Measurements from ENCODE around the gene LY9. TPM values are rescaled to one million over a fixed set of nuclear protein-coding genes. Genes with fewer than 3 reads are reported as not detected.
A peak's percentile ranks its signal among the peaks of the same experiment; 100 is the strongest.

Gene LY9
- total RNA-seq, 1 donor from 2014 or later = not detected

DNA sequence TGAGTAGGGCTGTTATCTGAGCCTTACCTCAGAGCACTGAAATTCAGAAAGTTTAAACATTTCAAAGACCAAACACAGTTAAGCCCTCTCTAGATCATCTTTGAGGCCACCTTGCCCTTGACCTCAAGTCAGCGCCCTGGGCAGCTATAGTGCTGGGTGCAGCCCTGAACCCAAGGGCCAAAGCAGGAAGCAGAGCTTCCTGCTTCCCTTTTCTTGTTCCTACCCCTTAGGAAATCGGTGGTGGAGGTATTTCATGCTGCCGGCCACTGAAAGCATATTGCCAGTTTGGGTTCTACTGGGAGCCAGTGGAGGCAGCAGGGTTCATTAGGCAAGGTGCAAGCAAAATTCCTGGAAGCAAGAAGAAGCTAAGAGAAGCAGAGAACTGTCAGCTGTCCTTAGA is 40.6 kb downstream of the LY9 start:
- Histone ChIP-seq H2AFZ (replicated peaks) (no peak overlapping the region), H3F3A (ENCODE audit: low read depth) (peaks cover 4% of the 10 kb centered on the region), H4K20me1 (ENCODE audit: low read depth) (no peaks in the 10 kb centered on the region), H3K27me3 (no peaks in the 10 kb centered on the region), H3K4me3 (no peak overlapping the region), H3K9me3 (ENCODE audit: low read depth) (no peaks in the 10 kb centered on the region), H3K9ac (no peak overlapping the region), H3K4me1 (peaks cover 19% of the 10 kb centered on the region), H3K4me2 (no peak overlapping the region), H3K79me2 (ENCODE audit: low read depth) (no peaks in the 10 kb centered on the region), H3K27ac (no peak overlapping the region), H3K36me3 (no peaks in the 10 kb centered on the region)
- no peaks in the 10 kb centered on the region for H3K9me3 Mint-ChIP-seq
- no peak for DNase-seq (ENCODE audit: low spot score)
- H3K27me3 Mint-ChIP-seq (ENCODE audit: insufficient read depth, low read depth) = peaks cover 2% of the 10 kb centered on the region
- no peak overlapping the region for H3K4me3 Mint-ChIP-seq
- H3K4me1 Mint-ChIP-seq = peaks cover 18% of the 10 kb centered on the region
- peak overlapping the region; percentile 5 for H3K27ac Mint-ChIP-seq
- no peaks in the 10 kb centered on the region for H3K36me3 Mint-ChIP-seq
- TF ChIP-seq EZH2phosphoT487 (IDR thresholded peaks at IDR 0.05) = no peak
- TF ChIP-seq, protein P1, sequence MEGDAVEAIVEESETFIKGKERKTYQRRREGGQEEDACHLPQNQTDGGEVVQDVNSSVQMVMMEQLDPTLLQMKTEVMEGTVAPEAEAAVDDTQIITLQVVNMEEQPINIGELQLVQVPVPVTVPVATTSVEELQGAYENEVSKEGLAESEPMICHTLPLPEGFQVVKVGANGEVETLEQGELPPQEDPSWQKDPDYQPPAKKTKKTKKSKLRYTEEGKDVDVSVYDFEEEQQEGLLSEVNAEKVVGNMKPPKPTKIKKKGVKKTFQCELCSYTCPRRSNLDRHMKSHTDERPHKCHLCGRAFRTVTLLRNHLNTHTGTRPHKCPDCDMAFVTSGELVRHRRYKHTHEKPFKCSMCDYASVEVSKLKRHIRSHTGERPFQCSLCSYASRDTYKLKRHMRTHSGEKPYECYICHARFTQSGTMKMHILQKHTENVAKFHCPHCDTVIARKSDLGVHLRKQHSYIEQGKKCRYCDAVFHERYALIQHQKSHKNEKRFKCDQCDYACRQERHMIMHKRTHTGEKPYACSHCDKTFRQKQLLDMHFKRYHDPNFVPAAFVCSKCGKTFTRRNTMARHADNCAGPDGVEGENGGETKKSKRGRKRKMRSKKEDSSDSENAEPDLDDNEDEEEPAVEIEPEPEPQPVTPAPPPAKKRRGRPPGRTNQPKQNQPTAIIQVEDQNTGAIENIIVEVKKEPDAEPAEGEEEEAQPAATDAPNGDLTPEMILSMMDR (IDR thresholded peaks at IDR 0.05) = no peak
- TF ChIP-seq EZH2 (IDR thresholded peaks at IDR 0.05) = no peak

DNA sequence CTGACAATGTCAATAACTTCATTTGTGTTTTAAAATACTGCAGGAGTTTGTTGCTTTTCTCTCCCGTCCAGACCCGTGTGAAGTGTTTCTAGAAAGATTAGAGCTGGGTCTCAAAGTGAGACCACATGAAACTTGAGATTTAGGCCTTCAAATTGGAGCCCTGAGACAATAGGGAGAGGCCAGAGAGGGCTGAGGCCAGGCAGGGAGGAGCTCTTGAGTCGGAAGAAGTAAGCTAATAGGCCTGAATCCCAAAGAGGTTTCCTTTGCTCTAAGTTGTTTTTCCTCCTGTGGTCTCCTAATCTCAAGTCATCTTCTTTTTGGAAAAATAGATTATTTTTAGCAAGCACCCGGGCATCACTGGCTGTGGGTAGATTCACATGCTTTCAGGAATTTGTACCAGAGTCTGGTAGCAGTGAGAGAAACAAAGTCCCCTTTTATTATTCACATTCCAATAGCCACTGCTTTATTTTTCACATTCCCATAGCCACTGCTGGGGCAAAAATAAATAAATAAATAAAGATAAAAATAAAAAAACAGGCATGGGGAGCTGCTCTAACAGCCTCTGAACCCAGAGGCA is 41.1 kb downstream of the LY9 start:
- H3K27me3 Mint-ChIP-seq (ENCODE audit: insufficient read depth, low read depth) = peaks cover 2% of the 10 kb centered on the region
- peak overlapping the region; percentile 5 for H3K27ac Mint-ChIP-seq
- Histone ChIP-seq H3K27ac (no peak overlapping the region), H3K4me2 (no peak overlapping the region), H3K79me2 (ENCODE audit: low read depth) (no peaks in the 10 kb centered on the region), H4K20me1 (ENCODE audit: low read depth) (no peaks in the 10 kb centered on the region), H3K4me1 (peaks cover 19% of the 10 kb centered on the region), H3K27me3 (no peaks in the 10 kb centered on the region), H3K9ac (no peak overlapping the region), H3K4me3 (no peak overlapping the region), H2AFZ (replicated peaks) (no peak overlapping the region), H3K36me3 (no peaks in the 10 kb centered on the region), H3K9me3 (ENCODE audit: low read depth) (no peaks in the 10 kb centered on the region), H3F3A (ENCODE audit: low read depth) (peaks cover 4% of the 10 kb centered on the region)
- TF ChIP-seq EZH2phosphoT487 (IDR thresholded peaks at IDR 0.05) = no peak
- no peak for TF ChIP-seq EZH2 (IDR thresholded peaks at IDR 0.05)
- TF ChIP-seq, protein P1 (IDR thresholded peaks at IDR 0.05) = no peak
- no peak overlapping the region for H3K4me3 Mint-ChIP-seq
- H3K4me1 Mint-ChIP-seq = peaks cover 18% of the 10 kb centered on the region
- peak; percentile 12 for DNase-seq (ENCODE audit: low spot score)
- no peaks in the 10 kb centered on the region for H3K36me3 Mint-ChIP-seq
- H3K9me3 Mint-ChIP-seq = no peaks in the 10 kb centered on the region

DNA sequence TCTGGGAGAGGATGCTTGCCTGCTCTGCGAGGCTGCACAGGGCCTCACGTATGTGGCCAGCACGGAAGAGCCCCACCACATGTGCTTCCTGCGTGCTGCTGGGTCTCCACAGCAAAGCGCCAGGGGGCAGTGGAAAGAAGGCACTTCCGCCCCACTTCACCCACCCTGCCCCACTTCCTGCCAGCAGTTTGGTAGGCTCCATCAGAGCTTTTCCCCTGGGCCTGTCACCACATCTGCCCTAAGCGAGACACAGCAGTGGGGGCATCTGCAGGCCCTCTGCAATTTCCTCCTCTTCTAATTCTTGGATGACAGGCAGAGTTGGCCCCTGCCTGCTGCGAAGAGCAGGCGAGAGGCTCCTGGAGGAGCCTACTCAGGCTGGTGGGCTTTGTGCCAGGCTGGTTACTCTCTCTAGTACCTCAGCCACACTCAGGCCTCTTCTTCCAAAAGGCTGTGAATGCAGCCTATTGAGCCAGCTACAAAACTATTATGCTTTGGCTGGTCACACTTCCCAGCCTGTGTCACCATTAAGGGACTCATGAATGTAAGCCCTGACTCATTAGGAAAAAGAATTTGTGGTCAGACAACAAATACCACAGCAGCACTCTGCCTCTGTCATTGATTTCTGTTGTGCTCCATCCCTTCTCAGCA is 41.7 kb downstream of the LY9 start:
- no peak overlapping the region for H2AFZ ChIP-seq (replicated peaks)
- no peaks in the 10 kb centered on the region for H3K79me2 ChIP-seq (ENCODE audit: low read depth)
- H3K9me3 ChIP-seq (ENCODE audit: low read depth) = no peaks in the 10 kb centered on the region
- H3F3A ChIP-seq (ENCODE audit: low read depth) = peaks cover 4% of the 10 kb centered on the region
- H3K9me3 Mint-ChIP-seq = no peaks in the 10 kb centered on the region
- no peaks in the 10 kb centered on the region for H3K27me3 ChIP-seq
- no peak overlapping the region for H3K4me3 ChIP-seq
- H3K36me3 ChIP-seq = no peaks in the 10 kb centered on the region
- peak; percentile 38 for DNase-seq (ENCODE audit: low spot score)
- H4K20me1 ChIP-seq (ENCODE audit: low read depth) = no peaks in the 10 kb centered on the region
- H3K27ac ChIP-seq = peak overlapping the region; percentile 59
- H3K27me3 Mint-ChIP-seq (ENCODE audit: insufficient read depth, low read depth) = peaks cover 2% of the 10 kb centered on the region
- TF ChIP-seq, protein P1 (IDR thresholded peaks at IDR 0.05) = no peak
- TF ChIP-seq EZH2phosphoT487 (IDR thresholded peaks at IDR 0.05) (no peak), EZH2 (IDR thresholded peaks at IDR 0.05) (no peak)
- peaks cover 19% of the 10 kb centered on the region for H3K4me1 ChIP-seq
- H3K4me3 Mint-ChIP-seq = no peak overlapping the region
- H3K4me2 ChIP-seq = peak overlapping the region; percentile 33
- H3K27ac Mint-ChIP-seq = no peak overlapping the region
- peaks cover 18% of the 10 kb centered on the region for H3K4me1 Mint-ChIP-seq
- H3K9ac ChIP-seq = no peak overlapping the region
- H3K36me3 Mint-ChIP-seq = no peaks in the 10 kb centered on the region

Data from neural progenitor cell (in vitro differentiated cells).